Measurements from ENCODE around the gene RNF208.

The RNF208 gene

DNA sequence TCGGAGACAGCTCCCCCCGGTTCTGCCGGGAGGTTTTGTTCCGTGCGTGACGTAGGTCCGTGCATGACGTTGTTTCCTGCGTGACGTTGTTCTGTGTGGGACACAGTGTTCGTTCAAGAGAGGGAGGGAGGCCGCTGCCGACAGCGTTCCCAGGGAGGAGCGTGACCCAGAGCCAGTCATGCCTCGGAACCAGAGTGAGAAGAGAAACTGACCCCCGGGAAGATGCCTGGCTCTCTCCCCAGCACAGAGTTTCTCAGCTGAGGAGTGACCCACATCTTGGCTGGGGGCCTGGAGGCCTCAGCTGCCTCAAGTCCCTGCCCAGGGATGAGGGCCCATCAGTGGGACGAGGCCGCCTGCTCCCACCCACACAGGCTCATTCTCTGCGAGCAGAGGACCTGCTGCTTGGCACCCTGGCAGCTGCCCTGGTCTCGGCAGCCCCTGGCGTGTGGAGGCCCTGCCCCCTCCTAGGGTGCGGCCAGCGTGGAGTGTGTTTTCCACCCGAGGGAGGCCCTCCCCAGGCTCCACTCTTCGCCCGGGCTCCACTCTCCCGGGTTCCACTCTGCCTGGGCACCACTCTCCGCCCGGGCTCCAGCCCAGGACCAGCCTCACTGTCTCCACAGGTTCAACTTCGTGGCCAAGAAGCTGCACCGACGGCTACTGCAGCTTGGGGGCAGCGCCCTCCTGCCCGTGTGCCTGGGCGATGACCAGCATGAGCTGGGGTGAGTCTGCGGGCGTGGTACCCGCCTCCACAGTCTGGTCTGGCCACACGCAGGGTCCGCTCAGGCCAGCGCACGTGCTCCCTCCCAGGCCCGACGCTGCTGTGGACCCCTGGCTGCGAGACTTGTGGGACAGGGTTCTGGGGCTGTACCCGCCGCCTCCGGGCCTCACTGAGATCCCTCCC is 8.6 kb downstream of the RNF208 start:
- no peak for DNase-seq (ENCODE audit: low spot score)

- no peak for DNase-seq (ENCODE audit: low spot score)
These were observed 9.5 kb downstream of the RNF208 start for GRCh38 chr9:137212520-137212919.

GRCh38 chr9:137211532-137211931 is 10.5 kb downstream of the RNF208 start:
- no peak for DNase-seq (ENCODE audit: low spot score)

DNA sequence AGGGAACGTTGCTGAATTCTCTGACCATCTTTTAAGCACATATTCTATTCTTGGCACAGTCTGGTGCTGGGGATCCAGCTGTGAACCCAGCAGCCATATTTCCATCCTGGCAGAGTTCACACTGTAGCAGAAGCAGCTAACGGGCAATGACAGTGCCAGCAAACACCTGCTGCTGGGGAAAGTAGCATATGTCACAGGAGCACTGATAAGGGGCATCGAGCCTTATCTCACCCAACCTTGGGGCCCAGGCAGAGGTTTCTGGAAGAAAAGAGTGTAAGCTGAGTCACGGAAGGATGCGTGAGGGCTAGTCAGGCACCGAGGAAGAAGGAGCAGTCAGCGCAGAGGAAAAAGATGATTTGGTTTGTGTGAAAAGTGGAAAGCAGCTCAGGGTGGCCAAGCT is 15.4 kb downstream of the RNF208 start:
- no peak for DNase-seq (ENCODE audit: low spot score)

GRCh38 chr9:137205126-137206069 is 16.6 kb downstream of the RNF208 start, which contains the start of the genes NDOR1 and TMEM203:
Gene NDOR1, plus strand, starts transcription at chr9:137205700. Its CDS starts 78 bp downstream, at chr9:137205778.
Gene TMEM203, minus strand, starts transcription at chr9:137205648. Its CDS starts 234 bp downstream, at chr9:137205414.
- DNase-seq (ENCODE audit: low spot score) = peak; percentile 95

GRCh38 chr9:137204731-137205125 is 17.3 kb downstream of the RNF208 start:
- DNase-seq (ENCODE audit: low spot score) = no peak

GRCh38 chr9:137202966-137203365 is 19.1 kb downstream of the RNF208 start:
- no peak for DNase-seq (ENCODE audit: low spot score)

DNA sequence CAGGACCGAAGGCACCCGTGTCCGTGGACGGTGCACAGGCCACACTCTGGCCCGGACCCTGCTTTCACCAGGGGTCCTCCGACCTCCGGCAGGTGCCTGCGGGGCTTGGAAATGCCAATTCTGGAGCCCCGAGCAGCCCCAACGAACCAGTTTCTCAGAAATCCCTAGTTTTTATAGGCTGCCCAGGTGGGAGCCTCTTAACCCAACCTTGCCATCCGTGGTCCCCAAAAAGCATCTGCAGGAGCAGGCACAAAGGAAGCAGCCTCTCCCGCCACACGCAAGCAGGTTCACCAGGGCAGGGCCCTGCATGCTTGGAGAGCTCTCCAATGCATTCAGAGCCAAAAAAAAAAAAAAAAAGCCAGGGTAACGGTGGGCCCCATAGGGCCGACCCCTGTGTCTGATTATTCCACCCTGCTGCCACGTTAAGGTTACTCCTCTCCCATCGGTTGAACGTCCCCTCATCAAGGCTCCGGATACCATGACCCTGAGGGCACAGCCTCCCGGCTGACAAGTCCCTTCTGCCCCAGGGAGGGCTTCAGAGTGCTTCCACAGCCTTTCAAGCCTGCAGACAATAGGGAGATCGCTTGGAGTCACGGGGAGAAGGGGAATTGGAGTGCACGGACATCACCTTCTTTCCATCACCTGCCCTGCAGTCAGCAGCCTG is 20.7 kb downstream of the RNF208 start:
- DNase-seq (ENCODE audit: low spot score) = no peak

DNA sequence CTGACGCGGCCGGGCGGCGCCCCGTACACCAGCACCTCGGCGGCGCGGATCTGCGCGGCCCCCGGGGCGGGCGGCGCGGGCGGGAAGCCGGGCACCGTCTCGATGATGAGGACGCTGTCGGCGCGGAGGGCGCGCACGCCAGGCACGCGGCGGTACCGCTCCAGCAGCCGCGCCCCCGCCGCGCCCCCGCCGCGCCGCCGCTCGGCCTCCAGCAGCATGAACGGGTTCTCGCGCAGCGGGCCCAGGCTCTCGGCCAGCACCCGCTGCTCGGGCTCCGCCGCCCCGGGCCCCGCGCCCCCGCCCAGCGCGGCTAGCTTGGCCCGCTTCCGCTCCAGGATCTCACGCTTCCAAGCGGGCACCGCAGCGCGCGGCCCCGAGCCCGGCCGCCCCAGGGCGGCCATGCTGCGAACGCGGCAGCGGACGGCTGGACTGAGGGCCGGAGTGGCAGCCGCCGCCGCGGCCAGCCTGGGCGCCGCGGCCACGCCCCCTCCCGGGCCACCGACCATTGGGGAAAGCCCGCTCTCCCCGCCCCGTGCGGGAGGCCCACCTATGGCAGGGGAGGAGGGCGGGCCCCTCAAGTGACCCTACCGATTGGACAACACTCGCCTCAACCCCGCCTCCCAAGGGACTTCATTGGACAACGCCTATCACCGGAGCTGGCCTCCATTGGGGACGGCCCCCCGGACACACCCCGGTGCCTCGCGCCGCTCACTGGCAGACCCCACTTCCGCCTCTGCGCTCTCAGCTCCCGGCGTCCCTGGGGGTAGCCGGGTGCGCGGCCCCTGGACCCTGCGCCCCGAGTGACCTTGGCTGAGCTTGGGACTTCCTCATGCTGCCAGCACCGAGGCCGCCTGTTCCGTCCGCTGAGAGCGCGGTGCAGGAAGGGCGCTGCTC is 21.5 kb downstream of the RNF208 start, which contains the start of gene TPRN:
Gene TPRN, minus strand, starts transcription at position 431 of the 894 bp plus-strand sequence. Its CDS starts 30 bp downstream, at position 401.
- DNase-seq (ENCODE audit: low spot score) = peak; percentile 99

DNA sequence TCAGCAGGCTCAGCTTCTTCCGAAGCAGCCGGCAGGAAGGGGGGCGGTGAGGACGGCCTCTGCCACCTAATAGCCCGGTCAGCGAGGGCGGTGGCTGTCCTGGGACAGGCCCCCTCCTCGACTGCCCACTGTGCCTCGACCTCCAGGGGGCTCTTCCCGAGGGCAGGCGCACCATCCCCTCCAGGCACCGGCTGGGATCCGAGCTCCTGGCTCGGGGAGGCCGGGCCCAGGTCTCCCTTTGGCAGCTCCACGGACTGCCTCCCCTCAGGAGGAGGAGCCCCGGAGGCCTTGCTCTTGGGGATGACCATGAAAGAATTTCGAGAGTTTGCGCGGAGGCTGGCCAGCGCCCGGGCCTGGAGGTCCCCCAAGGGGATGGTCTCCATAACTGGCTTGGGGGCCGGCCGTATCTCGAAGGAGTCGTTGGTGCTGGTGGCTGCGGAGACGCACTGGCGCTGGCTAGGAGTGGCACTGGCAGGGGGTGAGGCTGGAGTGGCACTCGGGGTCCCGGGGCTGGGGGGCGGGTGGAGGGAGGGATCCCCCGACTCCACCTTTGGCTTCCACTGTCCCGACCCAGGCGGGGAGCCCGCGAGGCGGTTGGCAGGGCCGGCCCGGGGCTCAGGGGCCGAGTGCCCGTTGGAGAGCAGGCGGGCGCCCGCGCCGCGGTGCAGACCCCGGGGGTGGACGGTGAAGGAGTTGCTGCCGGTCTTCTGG is 22.5 kb downstream of the RNF208 start:
- DNase-seq (ENCODE audit: low spot score) = no peak

- DNase-seq (ENCODE audit: low spot score) = no peak
These were observed 23.1 kb downstream of the RNF208 start for GRCh38 chr9:137198902-137199283.

DNA sequence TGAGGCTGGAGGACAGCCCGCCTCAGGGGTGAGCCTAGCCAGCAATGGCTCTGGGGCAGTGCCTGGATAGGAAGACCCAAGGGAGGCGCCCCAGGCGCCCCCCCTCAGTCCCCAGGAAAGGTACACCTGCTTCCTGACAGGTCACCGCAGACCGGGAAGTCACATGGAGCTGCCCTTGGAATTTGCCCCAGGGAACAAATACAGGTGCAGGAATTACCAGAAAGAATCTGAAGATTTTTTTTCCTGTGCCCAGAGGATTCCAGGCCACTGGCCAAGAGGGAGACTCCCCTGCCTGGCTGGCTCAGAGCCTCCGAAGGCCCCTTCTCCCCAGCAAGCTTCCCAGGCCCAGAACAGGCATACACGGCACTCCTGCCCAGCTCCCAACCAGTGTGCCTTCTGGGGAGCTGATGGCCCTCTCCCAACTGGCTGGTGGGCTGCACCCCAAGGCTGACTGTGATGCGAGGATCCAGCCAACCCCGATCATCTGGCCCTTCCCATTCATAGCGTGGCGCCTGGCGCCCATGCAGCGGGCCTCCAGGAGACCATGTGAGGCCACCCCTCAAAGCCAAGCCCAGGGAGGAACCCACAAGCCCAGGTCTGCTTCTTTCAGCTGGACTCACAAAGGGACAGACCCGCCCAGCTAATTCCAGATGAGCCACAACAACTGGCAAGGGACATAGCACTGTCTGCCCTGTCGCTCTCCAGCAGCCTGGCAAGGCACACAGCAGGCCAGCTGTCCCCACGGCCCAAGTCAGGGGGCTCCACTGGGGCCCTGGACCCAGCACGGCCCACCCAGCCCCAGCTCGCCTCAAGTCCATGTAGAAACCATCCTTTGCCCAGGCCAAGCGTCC is 23.8 kb downstream of the RNF208 start:
- DNase-seq (ENCODE audit: low spot score) = no peak

- no peak for DNase-seq (ENCODE audit: low spot score)
These were observed 26.4 kb downstream of the RNF208 start for GRCh38 chr9:137195525-137196220.

DNA sequence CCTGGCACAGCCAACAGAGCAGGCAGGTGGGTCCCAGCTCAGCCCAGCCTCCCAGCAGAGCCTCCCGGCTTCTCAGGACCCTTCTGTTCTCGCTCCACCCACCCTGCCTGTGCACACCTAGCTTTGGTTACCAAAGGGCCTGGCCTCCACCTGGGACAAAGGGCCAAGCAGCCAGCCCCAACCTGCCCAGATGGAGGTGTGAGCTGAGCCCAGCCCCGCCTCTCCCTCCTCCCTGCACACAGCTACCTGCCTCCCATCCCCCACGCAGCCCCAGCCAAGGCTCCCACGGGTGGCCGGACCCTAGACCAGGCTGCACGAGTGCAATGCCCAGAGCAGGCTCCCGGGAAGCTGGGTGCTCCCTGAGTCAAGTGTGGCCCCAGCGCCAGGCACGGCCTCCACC is 27.1 kb downstream of the RNF208 start:
- no peak for DNase-seq (ENCODE audit: low spot score)

GRCh38 chr9:137194388-137194787 is 27.7 kb downstream of the RNF208 start:
- DNase-seq (ENCODE audit: low spot score) = no peak

- DNase-seq (ENCODE audit: low spot score) = no peak
These were observed 28.3 kb downstream of the RNF208 start for GRCh38 chr9:137193771-137194170.

DNA sequence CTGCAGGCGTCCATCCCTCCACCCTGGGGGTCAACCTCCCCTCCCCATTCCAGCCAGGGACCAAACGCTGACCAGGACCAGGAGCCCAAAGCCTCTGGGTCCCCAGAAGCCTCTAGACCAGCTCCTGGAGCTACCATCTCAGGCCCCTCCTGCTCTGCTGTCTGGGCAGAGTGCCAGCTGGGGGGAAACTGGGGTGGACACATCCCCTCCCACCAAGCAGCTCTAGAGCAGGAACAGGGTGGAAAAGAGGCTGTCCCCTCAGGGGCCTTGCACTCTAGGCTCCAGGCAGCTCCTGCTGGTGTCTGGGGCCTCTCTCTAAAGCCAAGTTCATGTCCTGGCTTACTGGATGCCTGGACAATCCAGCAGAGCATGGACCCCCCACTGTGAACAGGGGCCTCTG is 29.2 kb downstream of the RNF208 start:
- no peak for DNase-seq (ENCODE audit: low spot score)

- DNase-seq (ENCODE audit: low spot score) = no peak
These were observed 29.6 kb downstream of the RNF208 start for GRCh38 chr9:137192448-137192780.

Measured in activated CD4-positive, alpha-beta T cell treated with anti-CD3 and anti-CD28 coated beads, Interleukin-2, Interleukin-4, amounts not matched to agents 100 ng/mL and 50 ng/mL, durations not matched to agents 16 hours and 8 hours (primary cell).